ENCODE measurements around the gene PDHA1.

- TF ChIP-seq CTCF (IDR thresholded peaks at IDR 0.05 in 4 of 5, conservative IDR thresholded peaks at IDR 0.05 in 1 of 5) (no peak), POLR2A (IDR thresholded peaks at IDR 0.05) (no peak)
Measured at GRCh38 chrX:19372547-19373331, 29.0 kb downstream of the PDHA1 start.
